HEK293 (cell line): ENCODE measurements around the gene FLYWCH1.

Experiments
- CTCF ChIA-PET: fragments of 350-600 bp; formaldehyde crosslinking; extraction: SDS; loops from one replicate; lab custom pipeline; 2021; ENCODE audit warnings: antibody characterized with exemption; lab: Yijun Ruan, JAX
- POLR2A ChIA-PET: fragments of 300-600 bp; formaldehyde crosslinking; extraction: SDS; loops from one replicate; lab custom pipeline; 2020; ENCODE audit warnings: antibody characterized with exemption, inconsistent platforms; lab: Yijun Ruan, JAX
- H3K27ac ChIP-seq: fragments of 200-500 bp; sonication (Bioruptor generic); 2 replicates; pipeline ENCODE4 v1.5.1; 2014; ENCODE audit warnings: low read depth, low read length, control low read depth, inconsistent platforms; ENCODE audit errors: extremely low read depth
- H3K36me3 ChIP-seq, 2 experiments: fragments of 200-500 bp in 1 of 2; sonication (Bioruptor generic) in 1 of 2; 1 replicate in 1 of 2; 2 replicates in 1 of 2; pipeline ENCODE4 v1.5.1; 2014 to 2017; ENCODE audit warnings: inconsistent platforms in 2 of 2, low read length in 2 of 2; ENCODE audit not compliant: control insufficient read depth in 2 of 2, insufficient read depth in 1 of 2
- H3K4me1 ChIP-seq: fragments of 200-500 bp; sonication (Bioruptor generic); 2 replicates; pipeline ENCODE4 v1.5.1; 2014; ENCODE audit warnings: mild to moderate bottlenecking, low read length, inconsistent platforms; ENCODE audit not compliant: control insufficient read depth, insufficient read depth
- H3K4me3 ChIP-seq: 2 replicates; pipeline ENCODE4 v1.5.1; 2011; ENCODE audit warnings: low read depth, mild to moderate bottlenecking, control low read depth, low read length, moderate library complexity
- H3K9me3 ChIP-seq: fragments of 200-500 bp; sonication (Bioruptor generic); 2 replicates; pipeline ENCODE4 v1.5.1; 2014; ENCODE audit warnings: low read depth, low read length, inconsistent platforms; ENCODE audit not compliant: control insufficient read depth, insufficient read depth
- FEZF1 ChIP-seq: fragments of 450-650 bp; formaldehyde crosslinking; IDR thresholded peaks from 2 replicates; pipeline ENCODE4 v1.5.1; 2016; ENCODE audit warnings: missing biosample characterization, missing genetic modification characterization
- HIC1 ChIP-seq: fragments of 450-650 bp; formaldehyde crosslinking; IDR thresholded peaks from 2 replicates; pipeline ENCODE4 v1.5.1; 2016; ENCODE audit warnings: missing biosample characterization, missing genetic modification characterization
- MYNN ChIP-seq: fragments of 450-650 bp; formaldehyde crosslinking; IDR thresholded peaks from 2 replicates; pipeline ENCODE4 v1.5.1; 2016; ENCODE audit warnings: missing biosample characterization, missing genetic modification characterization, borderline replicate concordance
- REST ChIP-seq: fragments of 450-650 bp; formaldehyde crosslinking; IDR thresholded peaks from 2 replicates; pipeline ENCODE4 v1.5.1; 2016; ENCODE audit warnings: missing biosample characterization, missing genetic modification characterization
- SALL2 ChIP-seq: fragments of 450-650 bp; formaldehyde crosslinking; IDR thresholded peaks from 2 replicates; pipeline ENCODE4 v1.5.0; 2017; ENCODE audit warnings: missing biosample characterization, mild to moderate bottlenecking, missing genetic modification characterization, borderline replicate concordance
- ZBTB48 ChIP-seq: fragments of 450-650 bp; formaldehyde crosslinking; IDR thresholded peaks from 2 replicates; pipeline ENCODE4 v1.5.1; 2016; ENCODE audit warnings: missing biosample characterization, missing genetic modification characterization
- ZFP37 ChIP-seq: fragments of 450-650 bp; formaldehyde crosslinking; IDR thresholded peaks from 2 replicates; pipeline ENCODE4 v1.5.1; 2016; ENCODE audit warnings: missing biosample characterization, missing genetic modification characterization
- ZFP69B ChIP-seq: fragments of 450-650 bp; formaldehyde crosslinking; IDR thresholded peaks from 2 replicates; pipeline ENCODE4 v1.5.1; 2016; ENCODE audit warnings: missing biosample characterization, missing genetic modification characterization
- ZNF146 ChIP-seq: fragments of 450-650 bp; formaldehyde crosslinking; IDR thresholded peaks from 2 replicates; pipeline ENCODE4 v1.5.1; 2016; ENCODE audit warnings: missing biosample characterization, missing genetic modification characterization
- ZNF221 ChIP-seq: fragments of 450-650 bp; formaldehyde crosslinking; IDR thresholded peaks from 2 replicates; pipeline ENCODE4 v1.5.1; 2017; ENCODE audit warnings: missing biosample characterization, missing genetic modification characterization, borderline replicate concordance
- ZNF248 ChIP-seq: fragments of 450-650 bp; formaldehyde crosslinking; IDR thresholded peaks from 2 replicates; pipeline ENCODE4 v1.5.1; 2017; ENCODE audit warnings: missing biosample characterization, missing genetic modification characterization
- ZNF26 ChIP-seq: fragments of 450-650 bp; formaldehyde crosslinking; IDR thresholded peaks from 2 replicates; pipeline ENCODE4 v1.5.1; 2016; ENCODE audit warnings: missing biosample characterization, missing genetic modification characterization
- ZNF324 ChIP-seq: fragments of 450-650 bp; formaldehyde crosslinking; IDR thresholded peaks from 2 replicates; pipeline ENCODE4 v1.5.1; 2016; ENCODE audit warnings: missing biosample characterization, missing genetic modification characterization
- ZNF366 ChIP-seq: fragments of 450-650 bp; formaldehyde crosslinking; conservative IDR thresholded peaks from 2 replicates; pipeline ENCODE4 v1.5.1; 2016; ENCODE audit warnings: missing biosample characterization, missing genetic modification characterization
- ZNF398 ChIP-seq: fragments of 450-650 bp; formaldehyde crosslinking; IDR thresholded peaks from 2 replicates; pipeline ENCODE4 v1.5.1; 2017; ENCODE audit warnings: missing biosample characterization, missing genetic modification characterization
- ZNF513 ChIP-seq: fragments of 450-650 bp; IDR thresholded peaks from 2 replicates; pipeline ENCODE4 v1.5.1; 2018; ENCODE audit warnings: missing biosample characterization, missing genetic modification characterization
- ZNF660 ChIP-seq: fragments of 450-650 bp; IDR thresholded peaks from 2 replicates; pipeline ENCODE4 v1.5.1; 2018; ENCODE audit warnings: missing biosample characterization, mild to moderate bottlenecking, missing genetic modification characterization
- ZNF768 ChIP-seq: fragments of 450-650 bp; formaldehyde crosslinking; IDR thresholded peaks from 2 replicates; pipeline ENCODE4 v1.5.1; 2018; ENCODE audit warnings: missing biosample characterization, mild to moderate bottlenecking, missing genetic modification characterization
- ZNF777 ChIP-seq: fragments of 450-650 bp; formaldehyde crosslinking; IDR thresholded peaks from 2 replicates; pipeline ENCODE4 v1.5.1; 2017; ENCODE audit warnings: missing biosample characterization, missing genetic modification characterization, borderline replicate concordance
- ZSCAN4 ChIP-seq: fragments of 450-650 bp; formaldehyde crosslinking; IDR thresholded peaks from 2 replicates; pipeline ENCODE4 v1.5.1; 2017; ENCODE audit warnings: missing biosample characterization, missing genetic modification characterization
- ZXDB ChIP-seq: fragments of 450-650 bp; formaldehyde crosslinking; IDR thresholded peaks from 2 replicates; pipeline ENCODE4 v1.5.1; 2016; ENCODE audit warnings: missing biosample characterization, missing genetic modification characterization

FLYWCH1 gene

GRCh38 chr16:2881783-2882649 lies 29.7 kb upstream of the FLYWCH1 start (continued):
- TF ChIP-seq FEZF1 (no peak), ZNF777 (tag by site-specific recombination) (peak; percentile 28; the same call in 1 of the 2 replicates), ZNF398 (0 out of 2 replicates have a peak, but pooled peaks have one; percentile 26), ZBTB48 (tag by site-specific recombination) (0 out of 2 replicates have a peak, but pooled peaks have one; percentile 30), HIC1 (tag by site-specific recombination) (peak; percentile 100), ZFP37 (tag by site-specific recombination) (peak; percentile 19; the same call in 1 of the 2 replicates)

GRCh38 chr16:2882650-2883457 lies 28.9 kb upstream of the FLYWCH1 start, which contains the start of gene FLYWCH2:
FLYWCH2 (plus strand) TSS chr16:2883215; CDS start chr16:2896450, 13,235 bp downstream.
- POLR2A ChIA-PET, result interaction anchor here (0.5 to 2.6 kb wide), 27 partner anchors 9 to 280 kb away, joined by 3 to 40 read pairs (median 4); partner anchors contain the start of genes FLYWCH1, KCTD5, KREMEN2 and PKMYT1
- Histone ChIP-seq H3K36me3 (no peaks in the 10 kb centered on the region; a peak in 1 of 3 replicates), H3K27ac (peak within 1 kb of the TSS; percentile 77; the same call in 1 of the 2 replicates), H3K9me3 (no peaks in the 10 kb centered on the region), H3K4me1 (no peaks in the 10 kb centered on the region), H3K4me3 (peak within 1 kb of the TSS; percentile 95)
- CTCF ChIA-PET, result interaction anchor here (0.6 to 2.6 kb wide), 8 partner anchors 15 to 521 kb away, joined by 3 to 13 read pairs (median 5); no protein-coding TSS in a partner anchor
- TF ChIP-seq ZNF221 (tag by site-specific recombination) (0 out of 2 replicates have a peak, but pooled peaks have one; percentile 24), SALL2 (tag by site-specific recombination) (no peak), ZNF324 (tag by site-specific recombination) (no peak), ZNF26 (no peak), ZNF660 (tag by site-specific recombination) (peak; percentile 65), ZNF513 (tag by site-specific recombination) (no peak), ZSCAN4 (tag by site-specific recombination) (no peak), ZNF146 (no peak), MYNN (tag by site-specific recombination) (no peak), ZXDB (tag by site-specific recombination) (peak; percentile 78), ZNF768 (tag by site-specific recombination) (no peak), ZNF366 (tag by site-specific recombination) (no peak), ZFP69B (peak; percentile 67; the same call in 1 of the 2 replicates), ZNF248 (tag by site-specific recombination) (no peak), REST (tag by site-specific recombination) (no peak; the same call in 1 of the 2 replicates)
